IPS-18a (cell line): Measurements from ENCODE around the gene FBXO17.
A peak's percentile ranks its signal among the peaks of the same experiment; 100 is the strongest.

ENCODE experiments used
- H3K27ac ChIP-seq: one replicate; pipeline ENCODE4 v1.5.1; 2013; ENCODE audit warnings: low read length
- H3K27me3 ChIP-seq: one replicate; pipeline ENCODE4 v1.6.1; 2013; ENCODE audit warnings: mild to moderate bottlenecking, low read length; ENCODE audit not compliant: control insufficient read depth, insufficient read depth
- H3K36me3 ChIP-seq: one replicate; pipeline ENCODE4 v1.6.1; 2013; ENCODE audit warnings: low read depth, low read length; ENCODE audit not compliant: control insufficient read depth
- H3K4me1 ChIP-seq: one replicate; pipeline ENCODE4 v1.6.1; 2013; ENCODE audit warnings: low read depth, low read length; ENCODE audit not compliant: control insufficient read depth
- H3K4me3 ChIP-seq: one replicate; pipeline ENCODE4 v1.5.1; 2013; ENCODE audit warnings: low read length
- H3K9ac ChIP-seq: one replicate; pipeline ENCODE4 v1.6.1; 2013; ENCODE audit warnings: mild to moderate bottlenecking, low read length, moderate library complexity
- H3K9me3 ChIP-seq: one replicate; pipeline ENCODE4 v1.6.1; 2013; ENCODE audit warnings: low read depth, low read length; ENCODE audit not compliant: control insufficient read depth

FBXO17 gene

DNA sequence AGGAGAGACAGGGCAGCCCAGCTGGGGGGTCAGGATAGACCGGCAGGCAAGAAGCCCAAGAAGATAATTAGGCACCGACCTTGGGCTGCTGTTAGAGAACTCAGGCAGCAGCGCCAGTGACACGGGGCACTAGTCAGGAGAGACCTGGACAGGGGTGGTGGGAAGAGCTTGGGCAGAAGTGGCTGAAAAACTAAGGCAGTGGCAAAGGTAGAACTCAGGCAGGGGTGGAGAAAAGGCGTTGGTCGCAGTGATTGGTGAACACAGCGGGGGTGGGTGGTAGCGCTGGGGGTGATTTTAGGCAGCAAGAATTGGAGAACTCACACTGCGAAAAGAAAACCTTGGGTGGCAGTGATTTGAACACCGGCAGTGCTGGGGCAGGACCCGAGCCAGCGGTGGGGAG is 67.9 kb downstream of the FBXO17 start:
- no peak overlapping the region for H3K27ac ChIP-seq
- H3K9me3 ChIP-seq = no peaks in the 10 kb centered on the region
- no peak overlapping the region for H3K4me3 ChIP-seq
- peaks cover 7% of the 10 kb centered on the region for H3K36me3 ChIP-seq
- H3K4me1 ChIP-seq = no peaks in the 10 kb centered on the region
- no peaks in the 10 kb centered on the region for H3K27me3 ChIP-seq
- H3K9ac ChIP-seq = no peak overlapping the region

DNA sequence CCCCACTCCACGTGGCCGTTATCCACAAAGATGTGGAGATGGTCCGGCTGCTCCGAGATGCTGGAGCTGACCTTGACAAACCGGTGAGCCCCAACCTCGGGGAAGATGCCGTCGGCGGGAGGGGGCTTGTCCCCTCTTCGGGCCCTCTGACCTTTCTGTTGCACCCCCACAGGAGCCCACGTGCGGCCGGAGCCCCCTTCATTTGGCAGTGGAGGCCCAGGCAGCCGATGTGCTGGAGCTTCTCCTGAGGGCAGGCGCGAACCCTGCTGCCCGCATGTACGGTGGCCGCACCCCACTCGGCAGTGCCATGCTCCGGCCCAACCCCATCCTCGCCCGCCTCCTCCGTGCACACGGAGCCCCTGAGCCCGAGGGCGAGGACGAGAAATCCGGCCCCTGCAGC is 68.3 kb downstream of the FBXO17 start:
- H3K4me1 ChIP-seq = no peaks in the 10 kb centered on the region
- H3K27ac ChIP-seq = no peak overlapping the region
- H3K4me3 ChIP-seq = no peak overlapping the region
- H3K9ac ChIP-seq = no peak overlapping the region
- peaks cover 7% of the 10 kb centered on the region for H3K36me3 ChIP-seq
- no peaks in the 10 kb centered on the region for H3K27me3 ChIP-seq
- H3K9me3 ChIP-seq = no peaks in the 10 kb centered on the region

- Histone ChIP-seq H3K4me3 (no peak overlapping the region), H3K9ac (no peak overlapping the region), H3K36me3 (peaks cover 7% of the 10 kb centered on the region), H3K9me3 (no peaks in the 10 kb centered on the region), H3K27ac (no peak overlapping the region), H3K4me1 (no peaks in the 10 kb centered on the region), H3K27me3 (no peaks in the 10 kb centered on the region)
Measured at GRCh38 chr19:38905620-38906019, 69.9 kb downstream of the FBXO17 start.

DNA sequence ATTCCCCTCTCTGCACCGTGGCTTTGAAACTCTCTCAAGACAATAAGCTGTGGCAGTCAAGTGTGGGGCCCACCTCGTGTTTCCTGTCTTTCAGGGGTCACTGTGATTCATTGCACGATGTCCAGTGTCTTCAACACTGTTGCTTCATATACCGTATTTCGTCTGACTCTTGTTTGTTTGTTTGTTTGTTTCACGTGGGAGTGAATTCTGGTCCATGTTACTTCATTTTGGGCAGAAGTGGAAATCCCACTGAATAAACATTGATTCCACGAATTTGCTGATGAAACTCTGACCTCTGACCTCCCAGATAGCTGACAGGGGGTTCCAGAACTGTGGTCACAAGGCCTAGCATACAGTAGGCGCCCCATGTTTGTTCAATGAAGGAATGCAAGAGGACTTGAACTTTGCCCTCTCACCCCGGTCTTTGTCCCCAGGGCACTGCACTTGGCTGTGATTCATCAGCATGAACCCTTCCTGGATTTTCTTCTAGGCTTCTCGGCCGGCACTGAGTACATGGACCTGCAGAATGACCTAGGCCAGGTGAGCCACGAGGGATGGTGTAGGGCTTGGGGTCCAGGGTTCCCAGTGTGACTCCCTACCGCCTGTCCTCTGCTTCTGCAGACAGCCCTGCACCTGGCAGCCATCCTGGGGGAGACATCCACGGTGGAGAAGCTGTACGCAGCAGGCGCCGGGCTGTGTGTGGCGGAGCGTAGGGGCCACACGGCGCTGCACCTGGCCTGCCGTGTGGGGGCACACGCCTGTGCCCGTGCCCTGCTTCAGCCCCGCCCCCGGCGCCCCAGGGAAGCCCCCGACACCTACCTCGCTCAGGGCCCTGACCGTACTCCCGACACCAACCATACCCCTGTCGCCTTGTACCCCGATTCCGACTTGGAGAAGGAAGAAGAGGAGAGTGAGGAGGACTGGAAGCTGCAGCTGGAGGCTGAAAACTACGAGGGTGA is 70.7 kb downstream of the FBXO17 start:
- Histone ChIP-seq H3K27ac (no peak overlapping the region), H3K27me3 (no peaks in the 10 kb centered on the region), H3K9me3 (no peaks in the 10 kb centered on the region), H3K36me3 (peaks cover 7% of the 10 kb centered on the region), H3K9ac (no peak overlapping the region), H3K4me3 (no peak overlapping the region), H3K4me1 (peaks cover 4% of the 10 kb centered on the region)

- peaks cover 10% of the 10 kb centered on the region for H3K27me3 ChIP-seq
Measured at GRCh38 chr19:38901683-38902082, 73.9 kb downstream of the FBXO17 start.

GRCh38 chr19:38900743-38901190 is 74.8 kb downstream of the FBXO17 start:
- H3K36me3 ChIP-seq = peaks cover 5% of the 10 kb centered on the region
- no peaks in the 10 kb centered on the region for H3K9me3 ChIP-seq
- H3K27me3 ChIP-seq = peaks cover 10% of the 10 kb centered on the region
- peak overlapping the region; percentile 95 for H3K4me3 ChIP-seq
- peaks cover 4% of the 10 kb centered on the region for H3K4me1 ChIP-seq
- peak overlapping the region; percentile 88 for H3K9ac ChIP-seq
- H3K27ac ChIP-seq = no peak overlapping the region

More at GRCh38 chr19:38901683-38902082, 73.9 kb downstream of the FBXO17 start:
- H3K9me3 ChIP-seq = no peaks in the 10 kb centered on the region
- H3K4me3 ChIP-seq = no peak overlapping the region
- H3K9ac ChIP-seq = no peak overlapping the region
- H3K36me3 ChIP-seq = peaks cover 7% of the 10 kb centered on the region
- H3K27ac ChIP-seq = no peak overlapping the region
- peaks cover 4% of the 10 kb centered on the region for H3K4me1 ChIP-seq

DNA sequence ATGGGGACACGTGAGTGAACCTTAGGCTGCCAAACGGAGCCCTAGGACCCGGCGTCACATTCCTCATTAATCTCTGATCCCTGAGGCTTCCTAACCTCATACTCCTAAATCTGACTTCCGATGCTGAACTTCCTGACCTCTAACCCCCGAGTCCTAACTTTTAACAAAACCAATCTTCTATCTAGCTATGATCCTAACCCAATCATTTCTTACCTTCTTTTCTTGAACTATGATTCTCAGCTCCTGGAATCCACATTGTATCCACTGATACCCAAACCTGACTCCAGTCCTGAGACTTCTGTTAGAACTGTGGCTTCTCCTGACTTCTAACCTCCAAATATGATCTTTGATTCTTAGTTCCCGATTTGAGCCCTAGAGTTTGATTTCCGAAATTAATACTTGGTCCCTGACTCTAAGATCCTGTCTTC is 75.3 kb downstream of the FBXO17 start:
- Histone ChIP-seq H3K27me3 (peaks cover 10% of the 10 kb centered on the region), H3K9ac (peak overlapping the region; percentile 88), H3K4me3 (peak overlapping the region; percentile 95), H3K4me1 (peaks cover 4% of the 10 kb centered on the region), H3K36me3 (no peaks in the 10 kb centered on the region), H3K27ac (peak overlapping the region; percentile 86), H3K9me3 (no peaks in the 10 kb centered on the region)

- H3K4me3 ChIP-seq = peak within 1 kb of the TSS; percentile 95
- H3K27ac ChIP-seq = peak within 1 kb of the TSS; percentile 86
- no peaks in the 10 kb centered on the region for H3K36me3 ChIP-seq
- H3K4me1 ChIP-seq = peaks cover 4% of the 10 kb centered on the region
- H3K27me3 ChIP-seq = peaks cover 10% of the 10 kb centered on the region
- H3K9me3 ChIP-seq = no peaks in the 10 kb centered on the region
- peak within 1 kb of the TSS; percentile 88 for H3K9ac ChIP-seq
Measured at GRCh38 chr19:38899447-38900201, 75.9 kb downstream of the FBXO17 start, which contains the start of the genes NFKBIB and SIRT2. Gene NFKBIB, plus strand, starts transcription at chr19:38899969. Its CDS starts 64 bp downstream, at chr19:38900033. Gene SIRT2, minus strand, starts transcription at chr19:38899618. Its CDS starts 97 bp downstream, at chr19:38899521.

- peaks cover 10% of the 10 kb centered on the region for H3K27me3 ChIP-seq
- H3K9ac ChIP-seq = peak overlapping the region; percentile 38
- no peaks in the 10 kb centered on the region for H3K36me3 ChIP-seq
- H3K9me3 ChIP-seq = no peaks in the 10 kb centered on the region
- no peak overlapping the region for H3K27ac ChIP-seq
- peak overlapping the region; percentile 95 for H3K4me3 ChIP-seq
- H3K4me1 ChIP-seq = peaks cover 4% of the 10 kb centered on the region
Measured at GRCh38 chr19:38898788-38899446, 76.6 kb downstream of the FBXO17 start.

- Histone ChIP-seq H3K4me3 (no peak overlapping the region), H3K27ac (no peak overlapping the region), H3K36me3 (no peaks in the 10 kb centered on the region), H3K27me3 (peaks cover 10% of the 10 kb centered on the region), H3K9me3 (no peaks in the 10 kb centered on the region), H3K4me1 (no peaks in the 10 kb centered on the region), H3K9ac (no peak overlapping the region)
Measured at GRCh38 chr19:38894968-38895367, 80.6 kb downstream of the FBXO17 start.

DNA sequence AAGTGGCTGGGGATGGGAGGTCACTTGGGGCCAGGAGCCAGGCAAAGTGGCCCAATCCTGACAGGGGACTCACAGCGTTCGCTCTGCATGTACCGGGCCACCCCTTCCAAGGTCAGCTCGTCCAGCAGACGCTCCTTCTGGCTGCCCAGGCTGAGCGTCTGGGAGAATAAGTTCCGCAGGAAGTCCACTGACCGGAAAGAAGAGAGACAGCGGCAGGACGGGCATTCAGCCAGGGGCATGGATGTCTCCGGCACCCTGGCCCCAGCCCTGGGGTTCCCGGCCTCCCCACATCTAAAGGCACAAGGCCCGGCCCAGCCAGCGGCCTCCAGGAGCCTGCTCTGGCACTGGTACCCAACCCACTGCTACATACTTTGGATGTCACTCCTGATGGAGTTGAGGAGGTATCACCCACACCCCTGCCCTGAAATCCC is 82.2 kb downstream of the FBXO17 start:
- Histone ChIP-seq H3K4me1 (no peaks in the 10 kb centered on the region), H3K9me3 (no peaks in the 10 kb centered on the region), H3K27ac (no peak overlapping the region), H3K4me3 (no peak overlapping the region), H3K27me3 (peaks cover 6% of the 10 kb centered on the region), H3K36me3 (no peaks in the 10 kb centered on the region), H3K9ac (no peak overlapping the region)
